ENCODE data around the gene APBA2.

GRCh38 chr15:29051422-29051821 lies 165.6 kb downstream of the APBA2 start:
- TF ChIP-seq CTCF (IDR thresholded peaks at IDR 0.05) (no peak), POLR2A (IDR thresholded peaks at IDR 0.05) (no peak)
